ENCODE results near the gene ZNF699. TPM values are rescaled to one million over a fixed set of nuclear protein-coding genes. Genes with fewer than 3 reads are reported as not detected.

Gene ZNF699
- total RNA-seq, 1 experiment from 2014 or later: 4.2 TPM

- no peaks in the 10 kb centered on the region for H3K27me3 ChIP-seq (ENCODE audit: insufficient read depth, low read length)
- H4K5ac ChIP-seq (ENCODE audit: insufficient read length, low read depth, low read length): no peak overlapping the region
- H3K14ac ChIP-seq (ENCODE audit: insufficient read depth, low read length): no peak overlapping the region
- TF ChIP-seq CTCF (conservative IDR thresholded peaks at IDR 0.05): no peak
- H2AFZ ChIP-seq (ENCODE audit: low read length): no peak overlapping the region
- H3K79me2 ChIP-seq (ENCODE audit: insufficient read depth, low read length): no peaks in the 10 kb centered on the region
- peaks cover 82 to 88% of the 10 kb centered on the region in 2 experiments for H3K9me3 Mint-ChIP-seq
- no peak overlapping the region for H4K91ac ChIP-seq (ENCODE audit: insufficient read length, low read depth, low read length)
- H3K23ac ChIP-seq (ENCODE audit: insufficient read length, low read depth, low read length): no peak overlapping the region
- no peaks in the 10 kb centered on the region for H3K4me1 ChIP-seq (ENCODE audit: insufficient read depth, low read length)
- WGBS (ENCODE audit: extremely low coverage, insufficient read length, low lambda C conversion rate): no CpG with 5 or more reads among the region's 2 CpGs
- no peak overlapping the region for H2AK5ac ChIP-seq (ENCODE audit: insufficient read length, low read length)
- no peak overlapping the region for H2BK5ac ChIP-seq (ENCODE audit: insufficient read length, low read length)
- no peaks in the 10 kb centered on the region for H3K79me1 ChIP-seq (ENCODE audit: insufficient read depth, low read depth, low read length, poor library complexity, severe bottlenecking)
- H4K8ac ChIP-seq (replicated peaks; ENCODE audit: insufficient read length, low read depth, low read length): no peak overlapping the region
- H3K4me1 Mint-ChIP-seq: no peaks in the 10 kb centered on the region
- DNase-seq: no peak
- H2BK12ac ChIP-seq (ENCODE audit: insufficient read length, low read depth, low read length): no peak overlapping the region
- H3K36me3 Mint-ChIP-seq (ENCODE audit: insufficient read depth in 1 of 3, low read depth in 3 of 3): peaks cover 69 to 88% (median 83%) of the 10 kb centered on the region in 3 experiments
- no peak overlapping the region for H3T11ph ChIP-seq (ENCODE audit: low read length)
- H3K56ac ChIP-seq (ENCODE audit: insufficient read length, low read depth, low read length): no peak overlapping the region
- H3K4ac ChIP-seq (ENCODE audit: low read depth, low read length): no peak overlapping the region
- H2BK20ac ChIP-seq (ENCODE audit: low read depth, low read length, poor library complexity, severe bottlenecking): no peak overlapping the region
- no peaks in the 10 kb centered on the region for H4K20me1 ChIP-seq (ENCODE audit: control insufficient read depth, insufficient read depth, insufficient read length)
- H3K9ac ChIP-seq (ENCODE audit: extremely low read depth, insufficient read length, low read length): no peak overlapping the region
- H3K4me3 Mint-ChIP-seq: no peak overlapping the region
- no peak overlapping the region for H2BK15ac ChIP-seq (ENCODE audit: low read depth, low read length)
- H3K27ac ChIP-seq (ENCODE audit: insufficient read length, low read depth, low read length): no peak overlapping the region
- no peak overlapping the region for H3K27ac Mint-ChIP-seq
- no peak overlapping the region for H3K4me2 ChIP-seq (ENCODE audit: insufficient read depth, insufficient read length, low read length)
- no peaks in the 10 kb centered on the region for H3K27me3 Mint-ChIP-seq (ENCODE audit: low read depth)
- H3K18ac ChIP-seq (ENCODE audit: insufficient read length, low read depth, low read length): no peak overlapping the region
- H3K23me2 ChIP-seq (ENCODE audit: insufficient read length, low read depth, low read length, poor library complexity, severe bottlenecking): no peaks in the 10 kb centered on the region
- no peak overlapping the region for H2BK120ac ChIP-seq (ENCODE audit: low read depth, low read length, poor library complexity, severe bottlenecking)
- peaks cover 82% of the 10 kb centered on the region for H3K9me3 ChIP-seq (ENCODE audit: control insufficient read depth, low read depth, low read length)
Observed at GRCh38 chr19:9296336-9296735, 13.3 kb downstream of the ZNF699 start.
